Measurements from ENCODE around the gene MIR17HG.
A peak's percentile ranks its signal among the peaks of the same experiment; 100 is the strongest.
"Not testable (repeated sequence)": the region's sequence is repeated elsewhere in the genome, so short reads cannot be mapped to it uniquely, and the experiment has no call there.

MIR17HG gene

DNA sequence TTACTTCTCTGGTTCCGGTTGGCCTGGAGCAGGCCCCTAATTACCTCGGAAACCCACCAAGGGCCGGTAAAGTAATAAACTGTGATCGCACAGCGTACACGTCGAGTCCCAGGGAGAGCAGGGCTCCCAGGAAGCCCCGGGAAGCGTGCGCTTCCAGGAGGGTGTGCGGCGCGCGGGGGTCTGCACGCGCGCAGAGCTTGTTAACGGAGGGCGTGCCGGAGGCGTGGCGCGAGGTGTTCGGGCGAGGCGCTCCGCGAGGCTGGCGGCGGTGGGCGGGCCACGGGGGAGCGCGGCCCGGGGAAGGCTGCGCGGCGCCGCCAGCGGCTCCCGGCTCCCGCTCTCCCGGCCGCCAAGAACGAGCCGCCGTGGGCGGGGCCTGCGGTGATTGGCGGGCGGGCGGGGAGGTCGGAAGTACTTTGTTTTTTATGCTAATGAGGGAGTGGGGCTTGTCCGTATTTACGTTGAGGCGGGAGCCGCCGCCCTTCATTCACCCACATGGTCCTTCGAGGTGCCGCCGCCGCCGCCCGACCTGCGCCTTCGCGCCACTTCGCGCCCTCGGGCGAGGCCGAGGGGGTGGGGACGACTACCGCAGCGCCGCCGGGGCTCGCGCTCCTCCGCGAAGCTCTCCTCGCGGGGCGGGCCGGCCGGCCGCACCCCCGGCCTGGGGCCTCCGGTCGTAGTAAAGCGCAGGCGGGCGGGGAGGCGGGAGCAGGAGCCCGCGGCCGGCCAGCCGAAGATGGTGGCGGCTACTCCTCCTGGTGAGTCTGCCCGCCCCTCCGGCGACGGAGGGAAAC lies at the start of gene MIR17HG:
Gene MIR17HG (plus strand): TSS at position 486 of the 794 bp plus-strand sequence.
- peak; percentile 86 for DNase-seq (ENCODE audit: low read depth)

DNA sequence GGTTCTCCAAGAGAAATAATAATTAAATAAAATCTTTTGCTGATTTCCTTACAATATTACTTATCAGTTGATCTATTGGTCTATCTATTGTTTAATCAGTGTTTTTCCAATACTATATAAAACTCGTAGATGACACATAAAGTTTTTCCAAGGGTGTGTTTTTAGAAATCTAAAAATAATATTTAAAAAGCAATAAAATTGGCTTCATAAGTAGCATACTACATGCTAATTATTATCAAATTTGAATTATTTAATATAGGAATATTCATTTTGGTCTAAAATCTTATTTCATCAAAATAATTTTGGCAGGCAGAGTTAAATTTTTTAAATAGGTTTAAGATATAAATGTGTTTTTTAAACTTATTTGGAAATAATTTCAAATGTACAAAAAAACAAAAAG lies 49.4 kb upstream of the MIR17HG start:
- no peak for DNase-seq (ENCODE audit: low read depth)

DNA sequence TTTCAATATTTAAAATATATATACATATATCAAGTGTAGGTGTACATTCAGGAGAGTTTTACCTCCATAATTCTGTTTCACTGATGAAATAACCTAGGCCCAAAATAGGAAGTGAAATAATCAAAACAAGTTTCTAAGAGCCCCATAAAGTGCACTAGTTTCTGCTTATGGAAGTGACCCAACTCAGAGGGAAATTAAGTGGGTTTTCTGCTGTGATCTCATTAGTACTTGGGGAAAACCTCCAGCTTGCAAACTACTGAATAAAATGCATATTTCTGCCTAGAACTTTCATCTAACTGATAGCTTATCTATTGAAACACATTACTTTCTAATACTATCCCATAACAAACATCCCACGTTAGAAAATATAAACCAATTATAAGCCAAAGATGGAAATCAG lies 45.4 kb upstream of the MIR17HG start:
- no peak for DNase-seq (ENCODE audit: low read depth)

DNA sequence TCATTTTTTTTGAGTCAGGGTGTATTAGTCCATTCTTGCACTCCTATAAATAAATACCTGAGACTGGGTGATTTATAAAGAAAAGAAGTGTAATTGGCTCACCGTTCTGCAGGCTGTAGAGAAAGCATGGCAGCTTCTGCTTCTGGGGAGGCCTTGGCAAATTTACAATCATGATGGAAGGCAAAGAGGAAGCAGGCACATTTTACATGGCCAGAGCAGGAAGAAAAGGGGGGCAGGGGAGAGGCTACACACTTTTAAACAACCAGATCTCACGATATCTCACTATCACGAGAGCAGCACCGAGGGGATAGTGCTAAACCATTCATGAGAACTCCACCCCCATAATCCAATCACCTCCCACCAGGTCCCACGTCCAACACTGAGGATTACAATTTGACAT lies 44.5 kb upstream of the MIR17HG start:
- DNase-seq (ENCODE audit: low read depth): no peak

DNA sequence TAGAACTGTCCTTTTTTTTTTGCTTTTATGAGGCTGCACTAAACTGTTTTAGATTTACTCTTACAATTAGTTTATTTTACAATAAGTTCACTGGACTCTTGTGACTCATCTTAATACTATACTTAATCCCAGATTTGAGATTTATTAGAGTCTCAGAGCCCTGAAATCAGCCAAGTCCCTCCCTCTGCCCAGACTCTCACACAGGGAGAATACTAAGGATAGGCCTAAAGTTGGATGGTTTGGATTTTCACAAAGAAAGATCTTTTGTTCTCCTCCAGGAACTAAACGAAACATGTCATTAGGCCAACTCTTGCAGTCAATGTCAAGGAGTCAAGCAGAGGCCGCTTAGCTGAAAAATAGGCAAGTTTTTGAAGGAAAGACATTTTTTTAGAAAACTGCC lies 42.7 kb upstream of the MIR17HG start:
- no peak for DNase-seq (ENCODE audit: low read depth)

DNA sequence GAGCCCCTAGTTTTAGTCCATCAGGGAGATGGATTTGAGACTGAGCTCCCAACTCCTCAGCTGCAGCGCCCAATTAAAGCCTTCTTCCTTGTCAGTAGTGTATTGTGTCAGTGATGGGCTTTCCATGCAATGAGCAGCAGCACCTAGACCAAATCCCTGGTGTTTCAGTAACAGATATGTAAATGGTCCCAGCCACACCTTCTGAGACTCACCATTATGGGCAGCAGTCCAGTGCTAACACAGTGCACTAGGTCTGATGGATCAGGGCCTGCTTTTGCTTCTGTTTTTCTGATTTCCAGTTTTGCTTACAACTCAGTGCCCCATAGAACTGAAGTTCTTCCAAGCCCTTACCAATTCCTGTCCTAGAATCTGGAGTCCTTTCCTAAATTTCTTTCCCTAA lies 41.8 kb upstream of the MIR17HG start:
- no peak for DNase-seq (ENCODE audit: low read depth)

DNA sequence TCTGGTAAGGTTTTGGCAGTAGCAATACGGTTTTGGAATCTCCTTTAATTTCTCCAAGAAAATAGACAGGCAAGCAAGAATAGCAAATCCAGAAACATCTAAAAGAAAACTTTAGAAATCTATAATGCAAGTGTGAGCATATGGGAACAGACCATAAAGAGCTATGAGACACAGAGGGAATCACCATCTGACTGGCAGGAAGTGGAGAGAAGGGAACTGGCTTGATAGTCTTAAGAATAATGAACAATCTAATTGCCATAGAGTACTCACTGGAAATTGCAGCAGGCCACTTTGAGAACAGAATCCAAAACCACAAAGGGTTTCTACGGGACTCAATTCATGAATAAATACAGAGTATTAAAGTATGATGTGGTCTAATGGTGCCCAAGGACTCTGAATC lies 39.6 kb upstream of the MIR17HG start:
- no peak for DNase-seq (ENCODE audit: low read depth)

DNA sequence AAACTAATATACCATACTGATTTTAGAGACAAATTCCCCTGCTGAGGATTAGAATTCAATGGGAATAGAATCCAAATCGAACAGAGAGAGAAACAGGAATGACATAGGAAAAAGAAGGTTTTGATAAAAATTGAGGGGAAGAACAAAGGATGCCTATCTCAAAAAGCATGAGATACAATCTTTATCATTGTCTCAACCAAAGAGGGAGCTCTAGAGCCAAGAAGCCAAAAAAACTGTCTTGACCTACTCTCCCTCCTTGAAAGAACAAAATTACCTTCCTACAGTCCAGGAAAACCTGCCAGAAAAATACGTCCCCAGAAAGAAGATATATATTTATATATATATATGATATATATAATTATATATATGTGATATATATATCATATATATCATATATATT lies 39.2 kb upstream of the MIR17HG start:
- DNase-seq (ENCODE audit: low read depth): no peak

DNA sequence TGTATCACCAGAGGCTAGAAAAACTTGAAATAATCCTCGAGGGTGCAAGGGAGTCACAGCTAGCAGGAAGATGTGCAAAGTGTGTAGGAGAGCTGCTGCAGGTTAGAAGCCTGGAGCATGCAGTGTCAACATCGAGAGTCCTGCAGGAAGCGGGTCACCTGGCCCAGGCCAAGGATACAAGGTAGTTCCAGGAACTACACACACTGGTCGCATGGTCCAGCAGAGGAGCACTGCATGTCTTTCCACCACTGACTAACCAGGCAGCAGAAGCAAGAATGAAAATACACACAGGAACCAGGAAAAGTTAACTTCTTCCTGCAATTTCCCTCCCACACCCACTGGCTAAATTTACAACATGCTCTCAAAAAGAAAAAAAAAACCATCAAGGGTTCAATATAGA lies 36.0 kb upstream of the MIR17HG start:
- DNase-seq (ENCODE audit: low read depth): no peak

DNA sequence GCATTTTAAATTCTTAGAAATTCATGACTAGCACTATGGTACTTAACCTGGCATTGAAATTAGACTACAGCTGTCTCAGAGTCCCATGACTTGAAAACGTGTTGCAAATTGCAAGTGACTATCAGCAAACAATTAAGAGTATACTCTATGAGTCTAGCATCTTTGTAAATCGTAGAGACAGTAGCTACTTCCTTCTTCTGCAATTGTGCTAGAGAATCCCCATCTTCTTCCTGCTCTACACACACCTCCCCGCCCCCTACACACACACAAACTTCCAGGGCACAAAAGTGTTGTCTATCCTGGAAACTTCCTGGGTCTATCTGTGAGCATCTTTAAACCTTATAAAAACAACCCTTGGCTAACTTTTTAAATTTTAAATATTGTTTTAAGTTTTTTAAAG lies 35.2 kb upstream of the MIR17HG start:
- no peak for DNase-seq (ENCODE audit: low read depth)

DNA sequence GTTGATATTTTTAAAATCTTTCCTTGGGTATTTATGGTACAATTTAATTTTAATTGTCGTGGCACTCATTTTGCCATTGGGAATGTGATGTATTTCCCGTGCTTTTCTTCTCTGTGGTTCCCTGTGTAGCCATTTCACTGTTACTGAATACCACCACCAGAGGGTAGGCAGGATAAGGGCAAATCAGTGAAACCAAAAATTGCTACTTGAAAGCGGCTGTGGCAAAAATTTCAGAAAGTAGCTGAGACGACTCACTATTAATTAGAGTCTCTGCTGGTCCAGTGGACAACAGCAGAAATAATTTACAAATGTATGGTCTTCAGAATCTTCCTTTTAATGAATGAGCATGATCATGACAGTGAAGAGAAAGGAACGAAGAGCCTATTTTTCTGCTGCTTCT lies 34.4 kb upstream of the MIR17HG start:
- no peak for DNase-seq (ENCODE audit: low read depth)

DNA sequence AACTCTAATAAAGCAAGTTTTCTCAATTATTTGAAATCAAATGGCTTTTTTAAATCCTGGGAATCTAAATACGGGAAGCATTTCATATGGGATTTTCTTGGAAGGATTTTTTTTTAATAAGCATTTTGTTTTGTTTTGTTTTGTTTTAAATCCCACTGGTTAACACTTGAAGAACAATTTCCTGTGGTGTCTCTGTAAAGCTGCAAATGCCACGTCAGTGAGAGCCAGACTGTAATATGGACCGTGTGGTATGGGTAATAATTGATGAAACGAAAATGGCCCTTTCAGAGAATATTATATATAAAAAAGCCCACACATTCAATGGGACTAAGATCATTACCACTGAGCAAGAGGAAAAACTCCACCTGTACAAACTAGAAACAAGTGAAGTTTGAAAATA lies 33.9 kb upstream of the MIR17HG start:
- no peak for DNase-seq (ENCODE audit: low read depth)

DNA sequence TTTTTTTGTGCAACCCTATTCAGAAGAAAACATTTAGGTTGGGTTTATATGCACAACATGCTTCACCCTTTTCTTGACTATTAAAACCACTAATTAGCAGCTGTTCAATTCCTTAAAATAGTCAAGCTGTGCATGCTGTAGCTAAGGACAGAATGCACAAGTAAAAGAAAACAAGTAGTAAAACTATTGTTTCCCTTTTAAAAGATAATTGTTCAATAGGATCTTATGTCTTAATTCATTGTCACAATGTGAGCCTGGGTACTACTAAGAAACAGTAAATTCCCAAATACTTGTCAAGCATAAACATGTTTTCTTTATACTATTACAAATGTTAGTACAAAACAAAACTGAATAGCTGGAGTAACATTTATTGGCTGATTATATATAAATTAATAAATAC lies 32.6 kb upstream of the MIR17HG start:
- DNase-seq (ENCODE audit: low read depth): no peak

DNA sequence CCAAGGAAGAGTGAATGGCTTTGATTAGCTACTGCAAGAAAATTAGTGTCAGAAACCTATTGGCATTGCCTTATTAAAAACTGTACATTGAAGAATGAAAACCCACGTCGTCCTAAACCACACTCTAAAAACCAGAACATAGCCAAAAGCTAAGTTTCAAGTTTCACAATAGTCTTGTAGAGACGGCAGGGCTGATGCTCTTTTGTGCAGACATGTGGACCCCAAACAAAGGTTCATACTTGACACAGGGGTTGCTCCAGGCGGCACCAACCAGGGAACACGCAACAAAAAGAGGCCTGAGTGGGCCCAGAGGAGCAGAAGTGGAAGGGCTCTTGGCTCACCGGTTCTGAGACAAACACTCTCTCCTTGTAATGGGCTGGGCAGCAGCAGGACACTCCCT lies 28.6 kb upstream of the MIR17HG start:
- DNase-seq (ENCODE audit: low read depth): no peak

DNA sequence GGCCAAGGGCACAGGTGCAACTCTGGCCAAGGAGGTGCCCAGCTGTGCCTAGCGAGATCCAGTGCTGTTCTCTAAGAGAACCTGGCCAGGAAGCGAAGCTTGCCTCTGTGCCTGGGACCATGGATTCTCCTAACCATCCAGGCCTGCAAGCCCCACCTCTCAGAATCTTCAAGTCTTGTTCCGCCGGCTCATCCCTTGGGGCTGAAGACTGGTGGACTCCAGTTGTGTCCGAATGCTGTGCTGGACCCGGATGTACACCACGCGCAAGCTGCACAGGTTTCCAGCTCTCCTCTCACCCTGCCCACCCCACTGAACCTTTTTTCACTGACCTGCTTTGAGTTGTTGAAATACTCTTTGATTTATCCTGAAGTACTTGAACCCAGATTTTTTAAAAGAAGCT lies 27.5 kb upstream of the MIR17HG start:
- no peak for DNase-seq (ENCODE audit: low read depth)

DNA sequence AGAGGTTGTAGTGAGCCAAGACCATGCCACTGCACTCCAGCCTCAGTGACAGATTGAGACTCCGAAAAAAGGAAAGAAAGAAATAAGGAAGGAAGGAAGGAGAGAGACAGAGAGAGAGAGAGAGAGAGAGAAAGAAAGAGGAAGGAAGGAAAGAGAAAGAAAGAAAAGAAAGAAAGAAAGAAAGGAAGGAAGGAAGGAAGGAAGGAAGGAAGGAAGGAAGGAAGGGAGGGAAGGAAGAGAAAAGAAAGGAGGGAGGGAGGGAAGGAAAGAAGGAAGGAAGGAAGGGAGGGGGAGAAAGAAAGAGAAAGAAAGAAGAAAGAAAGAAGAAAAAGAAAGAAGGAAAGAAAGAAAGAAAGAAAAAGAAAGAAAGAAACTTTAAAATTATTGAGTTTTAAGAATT lies 26.5 kb upstream of the MIR17HG start:
- DNase-seq (ENCODE audit: low read depth): not testable (repeated sequence)

DNA sequence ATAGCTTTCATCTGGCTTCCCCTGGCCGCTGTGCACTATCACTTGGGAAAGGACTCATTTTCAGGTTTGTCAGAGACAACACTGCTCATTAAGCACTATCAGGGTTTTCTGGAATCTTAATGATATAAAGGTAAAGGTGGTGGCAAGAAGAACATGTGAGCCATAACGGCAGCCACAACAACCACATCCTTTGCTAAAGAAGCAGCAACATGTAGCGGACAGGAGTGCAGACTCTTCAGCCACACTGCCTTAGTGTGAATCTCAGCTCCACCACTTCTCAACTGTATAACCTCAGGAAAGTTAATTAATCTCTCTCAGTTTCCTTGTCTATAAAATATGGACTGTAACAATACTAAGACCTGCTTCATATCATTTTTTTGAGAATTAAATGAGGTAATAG lies 24.1 kb upstream of the MIR17HG start:
- DNase-seq (ENCODE audit: low read depth): no peak

DNA sequence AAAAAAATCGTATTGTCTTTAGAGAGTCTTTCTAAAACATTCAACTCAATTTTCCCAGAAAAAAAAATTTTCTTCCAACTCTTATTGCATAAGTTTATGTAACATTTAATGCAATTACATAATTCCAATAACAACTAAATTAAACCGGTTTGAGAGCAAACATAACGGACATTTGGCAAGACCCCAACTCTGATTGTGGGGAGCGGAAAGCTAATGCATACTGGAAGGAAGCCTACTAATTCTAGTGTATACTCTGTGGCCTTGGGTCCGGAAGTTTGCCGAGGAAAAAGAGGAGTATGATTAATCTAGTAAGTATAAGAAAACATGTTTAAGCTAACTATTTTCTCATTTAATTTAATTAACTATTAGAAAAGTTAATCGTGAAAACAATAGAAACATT lies 21.3 kb upstream of the MIR17HG start:
- DNase-seq (ENCODE audit: low read depth): no peak

DNA sequence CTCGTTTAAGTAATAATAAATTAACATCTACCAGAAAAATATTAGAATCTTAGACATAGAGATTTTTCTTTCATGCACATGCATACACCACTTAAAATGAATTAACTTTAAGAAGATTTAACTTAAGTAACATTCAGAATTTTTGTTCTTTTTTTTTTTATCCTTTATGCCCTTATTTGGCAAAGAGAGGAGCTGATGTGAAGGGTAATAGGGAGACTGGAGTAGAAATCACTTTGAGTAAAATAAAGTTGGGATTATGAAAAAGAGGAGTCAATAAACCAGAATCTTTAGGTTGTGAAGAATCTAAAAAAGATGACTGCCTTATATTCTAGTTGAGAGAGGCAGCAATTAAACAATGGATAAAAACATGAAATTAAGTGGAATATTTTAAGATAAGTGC lies 18.8 kb upstream of the MIR17HG start:
- DNase-seq (ENCODE audit: low read depth): no peak

DNA sequence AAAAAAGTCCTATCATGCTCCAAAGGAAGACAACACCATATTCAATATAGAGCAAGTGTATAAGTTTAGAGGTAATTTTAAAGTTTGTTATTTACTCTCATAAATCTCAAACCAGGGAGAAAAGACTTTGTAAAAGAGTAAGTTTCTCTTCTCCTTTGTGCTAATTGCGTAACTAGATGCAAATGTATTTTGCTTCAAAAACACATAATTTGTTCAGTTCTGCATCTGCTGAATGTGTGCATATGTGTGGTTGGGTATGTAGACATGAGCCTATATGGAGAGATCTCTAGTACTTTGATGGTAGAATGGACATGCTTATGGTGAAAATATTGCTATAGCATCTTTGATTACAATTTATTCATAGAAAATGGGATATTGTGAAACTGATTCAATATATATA lies 17.8 kb upstream of the MIR17HG start:
- DNase-seq (ENCODE audit: low read depth): no peak

DNA sequence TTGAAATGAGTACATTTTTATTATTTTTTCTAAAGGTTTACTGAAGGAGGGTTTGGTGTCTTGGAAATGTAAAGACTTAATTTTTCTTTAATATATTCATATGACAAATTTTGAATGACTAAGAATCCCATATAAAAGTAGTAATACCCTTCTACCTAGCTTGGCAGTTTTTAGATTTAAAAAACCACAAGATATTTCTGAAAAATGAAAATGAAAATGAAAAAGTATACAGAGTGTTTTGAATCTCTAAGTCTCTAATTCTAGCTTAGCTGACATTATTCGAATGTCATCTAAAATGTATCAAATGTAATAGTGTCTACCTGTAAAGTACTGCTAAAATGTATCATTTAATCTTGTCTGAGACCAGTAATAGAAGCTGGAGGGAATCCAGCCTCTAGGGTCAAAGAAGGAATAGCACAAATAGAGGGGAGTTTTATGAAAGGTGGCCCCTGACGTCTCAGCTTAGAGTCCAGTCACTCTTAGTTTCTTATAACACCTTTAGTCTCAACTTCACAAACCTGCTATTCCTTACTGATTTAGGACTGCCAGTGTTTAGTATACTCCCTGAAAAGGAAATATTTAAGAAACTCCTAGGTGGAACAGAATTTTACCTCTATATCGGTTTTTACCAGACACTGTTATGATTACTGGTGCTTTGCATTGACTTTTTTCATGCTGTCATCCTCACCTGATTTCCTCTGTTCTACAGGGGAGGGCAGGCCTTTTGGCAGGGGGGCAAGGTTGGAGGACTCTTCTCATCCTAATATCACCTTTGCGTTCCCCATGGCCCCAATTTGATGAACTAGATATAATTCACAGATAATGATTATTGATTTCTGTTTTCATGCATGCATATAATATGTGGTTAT lies 16.2 kb upstream of the MIR17HG start:
- DNase-seq (ENCODE audit: low read depth): no peak

DNA sequence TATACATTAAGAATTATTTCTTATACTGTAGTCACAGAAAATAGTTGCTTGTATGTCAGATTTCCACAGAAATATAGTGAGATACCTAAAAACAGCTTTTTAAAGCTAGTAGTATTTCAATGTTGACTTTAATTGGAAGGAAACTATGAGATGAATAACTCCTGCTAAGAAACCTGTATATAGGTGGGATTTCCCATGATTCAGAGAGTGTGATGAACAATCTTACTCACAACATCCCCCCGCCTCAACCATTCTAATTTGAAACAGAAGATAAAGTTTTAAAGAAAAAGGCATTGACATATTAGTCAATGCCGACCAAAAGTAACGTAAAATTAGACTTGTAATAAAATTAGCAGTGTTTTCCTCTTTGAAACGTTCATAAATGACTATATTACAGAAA lies 1.4 kb upstream of the MIR17HG start:
- DNase-seq (ENCODE audit: low read depth): no peak

DNA sequence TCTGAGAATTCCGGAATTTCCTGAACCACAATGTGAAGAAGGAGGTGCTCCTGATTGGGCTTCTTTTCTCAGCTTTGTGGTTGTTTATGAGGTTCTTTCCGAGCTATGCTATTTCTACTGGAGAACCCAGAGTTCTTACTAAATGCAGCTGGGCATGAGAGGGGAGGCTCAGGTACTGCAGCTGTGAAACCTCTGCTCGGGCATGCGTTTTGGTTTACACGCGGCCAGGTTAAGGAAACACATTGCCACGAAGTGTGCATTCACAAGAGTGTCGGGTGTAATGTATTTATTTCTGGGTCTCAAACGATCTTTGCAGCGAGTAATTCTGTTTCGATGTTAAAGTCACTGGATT lies 661 bp upstream of the MIR17HG start:
- DNase-seq (ENCODE audit: low read depth): peak; percentile 28
